Left ventricle myocardium inferior (tissue), 1 donor: ENCODE measurements around the gene SHROOM2. TPM values are rescaled to one million over a fixed set of nuclear protein-coding genes. Genes with fewer than 3 reads are reported as not detected.

Experiments
- DNase-seq: peaks from one replicate; pipeline ENCODE4 v3.0.0-alpha.2; 2020
- H3K27ac ChIP-seq: fragments of 200-600 bp; replicated peaks from 2 replicates; pipeline ENCODE4 v1.8.0; 2021
- H3K27me3 ChIP-seq: fragments of 200-600 bp; 2 replicates; pipeline ENCODE4 v1.8.0; 2021; ENCODE audit warnings: low read depth
- H3K36me3 ChIP-seq: fragments of 200-600 bp; 2 replicates; pipeline ENCODE4 v1.8.0; 2021
- H3K4me1 ChIP-seq: fragments of 200-600 bp; 2 replicates; pipeline ENCODE4 v1.8.0; 2021
- H3K4me3 ChIP-seq: fragments of 200-600 bp; 2 replicates; pipeline ENCODE4 v1.8.0; 2021; ENCODE audit warnings: mild to moderate bottlenecking, moderate library complexity
- H3K9me3 ChIP-seq: fragments of 200-600 bp; replicated peaks from 2 replicates; pipeline ENCODE4 v1.8.0; 2021
- intact Hi-C: fragments of 100-400 bp; cut with micrococcal nuclease; formaldehyde crosslinking; loops from one replicate; pipeline ENCODE4 v1.11.0; 2022
- total RNA-seq: library from RNA; stranded (reverse); fragmentation: NEBNext Ultra II Directional; extraction: Animal tissue kit (Norgen Biotek cat#: 25700); gene quantifications from one replicate; pipeline ENCODE4 v1.2.1, GENCODE V29; 2021
- TF ChIP-seq, protein P1 (sequence below): fragments of 200-600 bp; IDR thresholded peaks from 2 replicates; pipeline ENCODE4 v1.8.0; 2021; ENCODE audit warnings: antibody characterized with exemption, mild to moderate bottlenecking, borderline replicate concordance
- donor health status: DM: no; HTN: yes; CAD: no; lungs with severe emphysema.

The SHROOM2 gene
- total RNA-seq, 1 donor from 2014 or later: 0.71 TPM

DNA sequence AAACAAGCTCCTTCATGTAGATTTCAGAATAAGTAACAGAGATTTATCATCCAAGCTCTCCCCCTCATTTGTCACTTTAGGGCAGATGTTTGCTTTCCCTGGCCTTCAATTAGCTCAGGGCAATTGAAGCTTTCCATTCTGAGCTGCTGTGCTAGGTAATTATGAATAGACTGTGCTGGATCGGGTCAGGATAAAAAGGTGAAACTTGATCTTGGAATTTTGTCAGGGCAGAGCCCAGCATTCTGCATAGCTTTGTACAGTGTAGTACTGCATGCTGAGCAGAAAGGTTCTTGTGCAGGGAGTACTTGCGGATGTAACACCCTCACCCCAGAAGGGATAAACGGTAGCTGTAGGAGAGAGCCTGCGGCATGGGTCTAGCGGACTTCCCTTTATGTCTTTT, 116.9 kb downstream of the SHROOM2 start:
- Histone ChIP-seq H3K4me1 (no peaks in the 10 kb centered on the region), H3K4me3 (no peak overlapping the region), H3K27me3 (no peaks in the 10 kb centered on the region), H3K36me3 (no peaks in the 10 kb centered on the region), H3K9me3 (no peaks in the 10 kb centered on the region), H3K27ac (no peak overlapping the region)
- TF ChIP-seq, protein P1, sequence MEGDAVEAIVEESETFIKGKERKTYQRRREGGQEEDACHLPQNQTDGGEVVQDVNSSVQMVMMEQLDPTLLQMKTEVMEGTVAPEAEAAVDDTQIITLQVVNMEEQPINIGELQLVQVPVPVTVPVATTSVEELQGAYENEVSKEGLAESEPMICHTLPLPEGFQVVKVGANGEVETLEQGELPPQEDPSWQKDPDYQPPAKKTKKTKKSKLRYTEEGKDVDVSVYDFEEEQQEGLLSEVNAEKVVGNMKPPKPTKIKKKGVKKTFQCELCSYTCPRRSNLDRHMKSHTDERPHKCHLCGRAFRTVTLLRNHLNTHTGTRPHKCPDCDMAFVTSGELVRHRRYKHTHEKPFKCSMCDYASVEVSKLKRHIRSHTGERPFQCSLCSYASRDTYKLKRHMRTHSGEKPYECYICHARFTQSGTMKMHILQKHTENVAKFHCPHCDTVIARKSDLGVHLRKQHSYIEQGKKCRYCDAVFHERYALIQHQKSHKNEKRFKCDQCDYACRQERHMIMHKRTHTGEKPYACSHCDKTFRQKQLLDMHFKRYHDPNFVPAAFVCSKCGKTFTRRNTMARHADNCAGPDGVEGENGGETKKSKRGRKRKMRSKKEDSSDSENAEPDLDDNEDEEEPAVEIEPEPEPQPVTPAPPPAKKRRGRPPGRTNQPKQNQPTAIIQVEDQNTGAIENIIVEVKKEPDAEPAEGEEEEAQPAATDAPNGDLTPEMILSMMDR: no peak
- intact Hi-C loops: no loop called here
- DNase-seq: no peak

DNA sequence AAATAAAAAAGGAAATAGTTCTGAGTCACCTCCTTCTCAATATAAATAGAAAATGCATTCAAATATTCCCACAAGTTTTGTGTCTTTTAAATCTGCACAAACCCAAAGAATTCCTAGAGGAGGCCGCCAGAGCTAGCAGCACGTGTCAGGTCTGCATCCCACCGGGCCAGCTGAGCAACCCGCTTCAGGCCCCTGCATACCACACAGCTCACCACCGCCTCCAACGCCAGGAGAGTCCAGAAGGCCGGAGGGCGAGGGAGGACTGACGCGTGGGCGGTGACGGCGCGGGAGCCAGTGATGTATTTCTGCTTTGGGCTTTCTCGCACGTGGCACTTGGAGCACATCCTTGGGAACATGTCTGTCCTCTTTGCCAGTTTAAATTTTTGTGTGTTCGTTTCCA, 119.1 kb downstream of the SHROOM2 start:
- H3K36me3 ChIP-seq: no peaks in the 10 kb centered on the region
- TF ChIP-seq, protein P1: no peak
- no peak overlapping the region for H3K27ac ChIP-seq
- no peaks in the 10 kb centered on the region for H3K4me1 ChIP-seq
- no peaks in the 10 kb centered on the region for H3K9me3 ChIP-seq
- H3K27me3 ChIP-seq: no peaks in the 10 kb centered on the region
- intact Hi-C loops: no loop called here
- H3K4me3 ChIP-seq: no peak overlapping the region
- no peak for DNase-seq

DNA sequence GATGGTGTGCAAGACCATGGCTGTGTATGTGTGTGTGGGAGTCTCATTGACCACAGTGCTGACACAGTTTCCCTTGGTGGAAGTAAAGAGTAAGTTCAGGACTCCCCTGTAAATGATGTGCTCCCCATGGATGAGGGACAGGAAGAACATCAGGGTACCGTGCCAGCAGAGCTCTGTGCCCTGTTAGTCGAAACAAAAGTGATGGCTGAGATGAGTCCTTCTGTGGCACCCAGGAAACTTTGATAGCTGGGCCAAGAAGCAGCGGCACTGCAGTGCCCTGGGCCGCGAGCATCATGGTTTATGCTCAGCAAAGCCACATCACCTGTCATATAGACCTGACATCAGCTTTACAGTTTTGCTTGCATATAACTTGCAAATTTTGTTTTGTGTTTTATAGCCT, 119.5 kb downstream of the SHROOM2 start:
- H3K4me3 ChIP-seq: no peak overlapping the region
- no peak overlapping the region for H3K27ac ChIP-seq
- no peaks in the 10 kb centered on the region for H3K4me1 ChIP-seq
- TF ChIP-seq, protein P1: no peak
- DNase-seq: no peak
- no peaks in the 10 kb centered on the region for H3K27me3 ChIP-seq
- intact Hi-C loops: no loop called here
- no peaks in the 10 kb centered on the region for H3K9me3 ChIP-seq
- no peaks in the 10 kb centered on the region for H3K36me3 ChIP-seq

DNA sequence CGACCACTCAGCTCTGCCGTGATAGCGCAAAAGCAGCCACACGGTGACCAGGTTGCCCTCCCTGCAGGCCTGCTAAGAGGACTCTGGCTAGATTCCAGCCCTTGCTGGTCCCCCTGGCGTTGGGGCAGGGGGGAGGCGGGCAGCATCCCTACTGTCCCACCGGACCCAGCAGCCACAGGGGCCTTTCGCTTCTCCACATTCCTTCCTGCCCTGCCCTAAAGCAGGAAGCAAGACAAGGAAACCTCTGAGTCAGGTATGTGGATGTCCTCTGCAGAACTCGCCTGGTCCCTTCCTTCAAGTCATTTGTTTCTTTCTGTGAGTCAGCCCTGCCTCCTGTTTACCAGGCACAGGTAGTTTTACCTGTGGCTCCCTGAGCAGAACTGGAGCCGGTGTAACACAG, 120.7 kb downstream of the SHROOM2 start:
- H3K36me3 ChIP-seq: no peaks in the 10 kb centered on the region
- no peaks in the 10 kb centered on the region for H3K27me3 ChIP-seq
- no peaks in the 10 kb centered on the region for H3K9me3 ChIP-seq
- H3K4me1 ChIP-seq: no peaks in the 10 kb centered on the region
- intact Hi-C loops: no loop called here
- DNase-seq: no peak
- no peak overlapping the region for H3K27ac ChIP-seq
- TF ChIP-seq, protein P1: no peak
- no peak overlapping the region for H3K4me3 ChIP-seq

DNA sequence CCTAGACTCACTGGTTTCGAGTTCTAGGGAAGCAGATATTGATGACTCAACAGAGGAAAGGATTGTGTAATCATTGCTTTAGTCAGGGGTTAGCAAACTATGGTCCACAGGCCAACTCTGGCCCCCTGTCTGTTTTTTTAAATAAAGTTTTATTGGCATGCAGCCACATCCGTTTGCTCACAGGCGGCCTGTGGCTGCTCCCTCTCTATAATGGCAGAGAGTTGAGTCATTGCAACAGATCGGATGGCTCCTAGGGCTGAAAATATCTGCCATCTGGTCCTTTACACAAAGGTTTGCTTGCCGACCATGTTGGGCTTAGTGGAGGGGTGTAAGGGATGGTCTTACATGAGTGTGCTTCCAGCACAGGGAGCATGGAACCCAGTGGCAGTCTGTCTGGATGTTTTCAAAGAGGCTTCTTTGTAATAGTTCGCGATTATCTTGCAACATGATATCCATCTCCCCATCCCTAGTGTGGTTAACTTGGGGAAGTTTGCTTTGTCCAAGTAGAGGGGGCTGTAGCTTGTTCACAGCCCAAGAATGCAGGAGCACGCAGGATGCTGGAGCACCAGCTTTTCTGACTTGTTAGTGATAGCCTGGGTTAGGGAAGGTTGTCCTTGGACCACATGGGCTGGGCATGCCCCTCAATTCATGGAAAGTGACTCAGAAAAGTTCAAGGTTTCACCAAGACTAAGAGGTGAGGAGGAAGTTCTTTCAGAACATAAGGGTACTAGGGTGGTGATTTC, 121.6 kb downstream of the SHROOM2 start:
- H3K27me3 ChIP-seq: no peaks in the 10 kb centered on the region
- intact Hi-C loops: no loop called here
- TF ChIP-seq, protein P1: no peak

More for the DNA sequence above, 121.6 kb downstream of the SHROOM2 start:
- H3K9me3 ChIP-seq: no peaks in the 10 kb centered on the region
- no peak overlapping the region for H3K4me3 ChIP-seq
- DNase-seq: no peak
- no peaks in the 10 kb centered on the region for H3K4me1 ChIP-seq
- no peak overlapping the region for H3K27ac ChIP-seq
- H3K36me3 ChIP-seq: no peaks in the 10 kb centered on the region
